Stimulated activated CD8-positive, alpha-beta memory T cell treated with anti-CD3 and anti-CD28 coated beads, Interleukin-15, amount 100 ng/mL, for 4 hours (primary cell): ENCODE measurements around the gene FGFRL1.

Experiments used
- DNase-seq, 2 donors: peaks; one replicate each; pipeline ENCODE4 v3.0.0-alpha.2; 2020; ENCODE audit warnings: low read depth in 2 of 2

The FGFRL1 gene

DNA sequence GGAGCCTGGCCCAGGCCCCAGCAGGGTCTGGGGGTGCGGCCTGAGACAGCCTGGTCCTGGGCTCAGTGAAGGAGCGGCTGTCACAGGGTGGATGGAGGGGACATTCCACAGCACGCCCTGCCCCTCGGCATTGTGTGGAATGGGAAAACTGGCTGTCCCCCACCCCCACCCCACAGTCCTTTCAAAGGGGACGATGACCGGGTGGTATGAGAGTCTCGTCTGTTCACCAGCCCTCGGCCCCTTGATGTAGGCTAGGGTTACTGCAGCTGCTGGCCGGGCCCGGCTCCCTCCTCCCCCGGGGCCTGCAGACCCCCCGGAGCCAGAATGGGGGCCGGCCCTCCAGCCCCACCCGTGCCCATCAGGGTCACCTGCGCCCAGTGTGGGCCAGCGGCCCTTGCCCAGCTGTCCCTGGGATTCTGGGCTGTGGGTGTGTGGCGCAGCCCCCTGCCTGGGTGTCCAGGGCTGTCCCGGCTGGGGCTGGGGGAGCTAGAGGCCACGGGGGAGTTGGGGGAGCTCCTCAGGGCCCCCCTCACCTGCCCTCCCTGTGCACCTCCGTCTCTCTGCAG is 11.7 kb downstream of the FGFRL1 start:
- DNase-seq, result no peak

DNA sequence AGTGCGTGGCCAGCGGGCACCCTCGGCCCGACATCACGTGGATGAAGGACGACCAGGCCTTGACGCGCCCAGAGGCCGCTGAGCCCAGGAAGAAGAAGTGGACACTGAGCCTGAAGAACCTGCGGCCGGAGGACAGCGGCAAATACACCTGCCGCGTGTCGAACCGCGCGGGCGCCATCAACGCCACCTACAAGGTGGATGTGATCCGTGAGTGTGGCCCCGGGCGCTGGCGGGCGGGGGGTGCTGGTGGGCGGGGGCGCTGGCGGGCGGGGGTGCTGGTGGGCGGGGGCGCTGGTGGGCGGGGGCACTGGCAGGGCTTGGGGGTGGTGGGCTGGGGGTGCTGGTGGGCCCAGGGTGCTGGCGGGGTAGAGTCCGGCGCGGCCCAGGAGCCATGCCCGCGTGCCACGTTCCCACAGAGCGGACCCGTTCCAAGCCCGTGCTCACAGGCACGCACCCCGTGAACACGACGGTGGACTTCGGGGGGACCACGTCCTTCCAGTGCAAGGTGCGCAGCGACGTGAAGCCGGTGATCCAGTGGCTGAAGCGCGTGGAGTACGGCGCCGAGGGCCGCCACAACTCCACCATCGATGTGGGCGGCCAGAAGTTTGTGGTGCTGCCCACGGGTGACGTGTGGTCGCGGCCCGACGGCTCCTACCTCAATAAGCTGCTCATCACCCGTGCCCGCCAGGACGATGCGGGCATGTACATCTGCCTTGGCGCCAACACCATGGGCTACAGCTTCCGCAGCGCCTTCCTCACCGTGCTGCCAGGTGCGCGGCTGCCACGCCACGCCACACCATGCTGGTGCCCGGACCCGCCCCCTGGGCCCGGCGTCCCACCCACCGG is 12.7 kb downstream of the FGFRL1 start:
- no peak for DNase-seq

DNA sequence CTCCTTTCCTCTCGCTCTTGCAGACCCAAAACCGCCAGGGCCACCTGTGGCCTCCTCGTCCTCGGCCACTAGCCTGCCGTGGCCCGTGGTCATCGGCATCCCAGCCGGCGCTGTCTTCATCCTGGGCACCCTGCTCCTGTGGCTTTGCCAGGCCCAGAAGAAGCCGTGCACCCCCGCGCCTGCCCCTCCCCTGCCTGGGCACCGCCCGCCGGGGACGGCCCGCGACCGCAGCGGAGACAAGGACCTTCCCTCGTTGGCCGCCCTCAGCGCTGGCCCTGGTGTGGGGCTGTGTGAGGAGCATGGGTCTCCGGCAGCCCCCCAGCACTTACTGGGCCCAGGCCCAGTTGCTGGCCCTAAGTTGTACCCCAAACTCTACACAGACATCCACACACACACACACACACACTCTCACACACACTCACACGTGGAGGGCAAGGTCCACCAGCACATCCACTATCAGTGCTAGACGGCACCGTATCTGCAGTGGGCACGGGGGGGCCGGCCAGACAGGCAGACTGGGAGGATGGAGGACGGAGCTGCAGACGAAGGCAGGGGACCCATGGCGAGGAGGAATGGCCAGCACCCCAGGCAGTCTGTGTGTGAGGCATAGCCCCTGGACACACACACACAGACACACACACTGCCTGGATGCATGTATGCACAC is 13.6 kb downstream of the FGFRL1 start:
- DNase-seq, result no peak

- no peak for DNase-seq
These were observed 14.7 kb downstream of the FGFRL1 start for GRCh38 chr4:1026115-1026514.

DNA sequence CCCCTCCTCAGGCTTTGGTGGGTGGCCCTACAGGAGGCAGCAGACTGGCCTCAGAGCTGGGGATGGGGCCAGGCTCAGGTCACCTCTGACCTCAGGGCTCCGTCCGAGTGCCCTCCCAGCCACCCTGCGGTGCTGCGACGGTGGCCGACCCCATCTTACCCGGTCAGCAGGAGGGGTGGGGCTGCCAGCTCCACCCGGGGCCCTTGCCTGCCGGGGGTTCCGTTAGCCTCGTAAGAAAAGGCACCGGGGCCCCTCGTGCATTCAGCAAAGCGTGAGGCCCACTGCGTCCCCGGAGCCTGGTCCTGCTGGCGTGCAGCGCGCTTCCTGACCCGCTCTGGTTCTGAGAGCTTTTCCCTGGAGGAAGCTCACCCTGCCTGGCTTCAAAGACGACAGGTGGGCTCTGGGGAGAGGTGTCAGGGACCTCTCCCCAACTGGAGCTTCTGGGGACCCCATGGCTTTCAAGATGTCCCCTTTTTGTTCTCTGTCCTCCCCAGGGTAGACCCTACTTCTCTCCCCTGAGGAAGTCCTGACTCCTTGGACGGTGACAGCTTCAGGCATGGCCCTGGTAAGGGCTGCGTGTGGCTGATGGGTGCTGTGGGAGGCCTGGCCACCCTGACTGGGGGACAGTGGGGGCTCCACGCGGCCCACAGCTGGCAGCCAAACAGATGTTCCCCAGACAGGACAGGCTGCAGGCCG is 15.9 kb downstream of the FGFRL1 start:
- no peak for DNase-seq

GRCh38 chr4:1027915-1028238 is 16.5 kb downstream of the FGFRL1 start:
- DNase-seq, result no peak

GRCh38 chr4:1028574-1029220 is 17.3 kb downstream of the FGFRL1 start:
- DNase-seq, result no peak

DNA sequence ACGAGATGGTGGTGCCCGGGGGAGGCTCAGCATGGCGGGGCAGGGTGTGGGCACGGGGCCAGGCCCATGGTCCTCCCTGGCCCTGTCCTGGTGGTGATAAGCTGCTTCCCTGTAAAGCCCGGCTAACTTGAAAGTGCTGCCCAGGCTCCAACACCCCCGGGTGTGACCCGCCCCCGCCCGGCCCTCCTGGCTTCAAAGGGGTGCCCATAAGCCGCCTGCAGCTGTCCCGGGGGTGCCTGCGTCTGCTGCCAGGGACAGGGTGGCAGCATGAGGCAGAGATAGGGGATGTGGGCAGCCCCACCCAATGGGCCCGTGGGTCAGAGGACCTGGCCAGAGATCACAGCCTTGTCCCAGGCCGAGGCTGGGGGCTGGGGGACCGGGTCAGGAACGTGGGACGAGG is 18.1 kb downstream of the FGFRL1 start:
- DNase-seq, result no peak

DNA sequence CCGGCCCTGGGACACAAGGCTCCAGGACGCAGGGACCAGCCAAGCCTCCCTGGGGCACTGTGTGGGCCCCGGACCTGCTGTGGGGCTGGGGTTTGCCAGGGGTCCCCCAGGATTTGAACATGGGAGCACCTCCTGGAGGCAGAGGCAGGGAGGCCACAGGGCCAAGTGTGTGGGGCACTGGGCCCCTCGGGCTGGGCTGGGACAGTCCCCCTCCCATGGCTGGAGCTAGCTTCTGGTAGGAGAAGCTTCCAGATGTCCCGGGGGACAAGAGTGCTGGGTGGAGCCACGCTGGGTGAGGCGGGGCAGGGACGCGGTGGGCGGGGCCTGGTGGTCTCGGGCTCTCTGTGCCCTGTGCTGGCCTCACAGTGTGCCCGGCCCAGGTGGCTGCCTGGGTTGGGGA is 18.6 kb downstream of the FGFRL1 start:
- no peak for DNase-seq

- no peak for DNase-seq
These were observed 19.1 kb downstream of the FGFRL1 start for GRCh38 chr4:1030559-1030958.

GRCh38 chr4:1031346-1031745 is 19.9 kb downstream of the FGFRL1 start:
- DNase-seq, result no peak

DNA sequence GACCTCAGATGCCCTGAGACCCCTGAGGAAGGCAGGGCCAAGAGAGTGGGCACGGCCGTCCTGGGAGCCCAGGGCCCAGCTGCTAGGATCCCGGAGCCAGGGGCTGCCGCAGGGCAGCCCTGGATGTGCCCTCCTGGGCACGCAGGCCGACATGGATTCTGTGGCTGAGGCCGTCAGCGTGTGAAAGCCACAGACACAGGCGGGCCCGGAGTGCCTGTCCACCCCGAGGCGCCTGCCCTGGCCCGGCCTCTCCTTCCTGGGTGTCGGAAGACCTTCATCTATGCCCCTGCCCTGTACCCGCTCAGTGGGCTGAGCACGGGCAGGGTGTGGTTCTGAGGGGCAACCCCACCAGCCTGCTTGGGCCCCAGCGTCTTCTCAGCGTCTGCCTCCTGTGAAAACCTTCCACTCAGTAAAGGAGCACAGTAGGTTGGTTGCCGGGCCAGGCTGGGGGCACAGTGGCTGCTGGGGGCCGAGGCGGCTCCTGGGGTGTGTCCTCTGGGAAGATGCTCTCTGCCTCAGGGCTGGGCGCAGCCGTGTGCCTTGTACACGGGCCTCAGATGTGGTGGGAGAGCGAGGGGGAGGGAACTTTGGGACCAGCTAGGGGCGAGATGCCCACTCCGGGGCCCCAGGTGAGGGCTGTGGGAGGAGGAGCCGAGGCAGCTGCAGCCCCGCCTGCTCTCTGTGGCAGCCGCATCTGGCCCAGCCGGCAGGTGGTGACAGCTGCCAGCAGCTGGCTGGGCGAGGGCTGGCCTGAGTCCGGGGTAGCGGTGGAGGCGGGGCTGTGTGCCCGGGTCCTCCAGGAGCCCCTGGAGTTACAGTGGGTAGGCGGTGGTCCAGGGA is 20.8 kb downstream of the FGFRL1 start:
- DNase-seq, result no peak

DNA sequence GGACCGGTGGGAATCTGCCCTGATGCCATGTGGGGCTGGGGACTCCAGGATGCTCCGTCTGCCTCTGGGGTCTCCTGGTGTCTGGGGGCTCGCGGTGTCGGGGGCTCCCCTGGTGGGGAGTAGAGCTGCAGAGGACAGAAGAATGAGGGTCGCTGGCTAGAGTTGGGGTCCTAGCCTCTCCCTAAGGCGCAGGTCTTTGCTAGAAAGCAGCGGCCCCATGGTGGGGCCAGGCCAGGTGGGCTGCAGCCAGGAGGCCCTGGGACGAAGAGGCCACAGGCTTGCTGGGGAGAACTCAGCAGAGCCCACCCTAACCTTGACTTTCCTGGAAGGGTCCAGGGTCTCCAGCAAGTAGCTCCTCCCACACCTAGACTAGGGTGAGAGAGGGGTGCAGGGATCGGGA is 21.4 kb downstream of the FGFRL1 start:
- DNase-seq, result no peak

DNA sequence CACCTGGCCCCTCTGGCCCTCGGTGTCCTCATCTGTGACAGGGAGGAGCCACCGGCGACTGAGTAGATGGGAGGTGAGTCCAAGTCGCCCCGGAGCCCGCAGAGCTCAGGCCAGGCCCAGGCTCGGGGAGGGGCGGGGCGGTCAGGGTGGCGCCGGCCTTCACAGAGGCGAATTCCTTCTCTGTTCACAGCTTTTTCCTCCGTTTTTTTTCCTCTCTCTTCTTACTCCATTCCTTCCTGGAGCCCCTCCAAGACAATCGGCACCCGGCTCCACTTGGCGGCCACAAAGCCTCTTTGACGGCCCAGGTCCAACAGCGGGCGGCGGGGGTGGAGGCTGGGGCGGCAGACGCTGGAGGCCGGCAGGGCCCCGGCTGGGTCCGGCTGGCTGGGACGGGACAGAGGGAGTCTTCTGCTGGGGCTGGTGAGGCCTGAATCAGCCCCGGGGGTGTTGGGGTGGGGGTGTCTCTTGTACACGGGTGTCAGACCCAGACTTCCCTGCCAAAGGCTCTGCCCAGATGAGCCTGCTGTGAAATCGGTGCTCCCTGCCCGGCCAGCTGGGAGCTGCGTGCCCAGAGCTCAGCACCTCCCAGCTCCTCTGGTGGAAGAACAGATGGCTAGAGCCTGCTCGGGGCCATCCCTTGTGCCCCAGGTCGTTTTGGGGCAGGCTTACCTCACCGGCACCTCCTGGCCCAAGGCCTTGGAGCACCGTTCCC is 22.6 kb downstream of the FGFRL1 start:
- DNase-seq, result no peak

GRCh38 chr4:1035510-1035909 is 24.1 kb downstream of the FGFRL1 start:
- no peak for DNase-seq

- no peak for DNase-seq
These were observed 24.7 kb downstream of the FGFRL1 start for GRCh38 chr4:1036095-1036494.

DNA sequence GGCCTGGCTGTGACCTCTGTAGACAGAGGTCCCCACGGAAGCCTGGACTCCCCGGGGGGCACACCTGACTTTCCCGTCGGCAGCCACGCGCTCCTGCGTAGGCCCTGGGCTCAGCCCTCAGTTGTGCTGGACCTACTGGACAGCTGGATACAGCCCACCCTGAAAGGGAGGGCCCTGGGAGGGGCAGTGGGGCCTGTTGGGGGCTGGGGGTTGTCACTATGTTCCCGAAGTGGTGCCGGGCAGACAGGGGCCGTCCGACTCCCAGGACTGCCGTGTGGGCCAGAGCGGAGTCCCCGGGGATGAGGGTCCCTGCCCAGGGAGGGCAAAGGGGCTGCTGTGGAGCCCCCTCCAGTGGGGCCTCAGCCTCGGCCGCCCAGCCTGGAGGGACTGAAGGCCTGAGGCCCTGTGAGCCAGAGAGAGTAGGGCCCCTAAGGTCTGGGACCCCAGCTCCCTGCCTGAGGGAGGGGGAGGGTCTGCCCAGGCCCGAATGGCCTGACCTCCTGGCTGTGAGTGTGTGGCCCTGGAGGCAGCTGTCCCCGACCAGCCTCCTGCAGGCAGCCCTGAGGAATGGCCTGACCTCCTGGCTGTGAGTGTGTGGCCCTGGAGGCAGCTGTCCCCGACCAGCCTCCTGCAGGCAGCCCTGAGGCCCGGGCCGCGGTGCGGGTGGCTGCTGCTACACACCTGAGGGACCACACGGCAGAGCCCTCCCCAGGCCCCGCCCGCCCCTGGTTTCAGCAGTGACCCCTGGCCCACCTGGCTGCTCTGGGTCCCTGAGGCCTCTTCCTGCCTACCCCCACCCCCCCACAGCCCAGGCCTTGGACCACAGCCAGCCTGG is 25.8 kb downstream of the FGFRL1 start:
- no peak for DNase-seq

DNA sequence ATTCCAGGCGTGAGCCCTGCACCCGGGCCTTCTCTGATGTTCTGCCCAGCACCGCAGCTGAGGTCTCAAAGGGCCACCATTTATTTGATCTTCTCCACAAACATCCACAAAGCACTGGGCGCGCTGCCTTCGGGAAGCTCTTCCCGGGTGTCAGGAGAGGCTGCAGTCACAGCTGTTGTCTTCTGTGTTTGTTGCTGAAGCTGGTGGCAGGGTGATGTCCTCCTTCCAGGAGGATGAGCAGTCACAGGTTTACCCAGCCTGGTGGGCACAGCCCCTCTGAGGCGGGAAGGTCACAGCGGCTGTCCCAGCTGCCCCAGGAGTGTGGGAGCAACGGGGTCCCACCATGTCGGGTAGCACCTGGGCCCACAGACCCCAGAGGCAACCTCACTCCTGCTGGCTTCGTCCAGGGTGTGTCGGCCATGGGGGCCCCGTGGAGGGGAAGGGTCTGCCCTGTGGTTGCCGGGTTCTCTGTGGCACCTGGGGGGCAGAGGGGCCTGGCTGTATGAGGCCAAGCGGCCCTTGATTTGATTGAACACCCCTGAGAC is 27.6 kb downstream of the FGFRL1 start:
- no peak for DNase-seq
